H1 (cell line): ENCODE measurements around the gene CORO1A. TPM values are rescaled to one million over a fixed set of nuclear protein-coding genes. Genes with fewer than 3 reads are reported as not detected.

Experiments used
- CTCF ChIA-PET: fragments of 300-600 bp; sonication (Branson Sonifier 250); formaldehyde crosslinking; loops from one replicate; lab custom pipeline; 2021; ENCODE audit not compliant: partially characterized antibody; lab: Charles Lee
- POLR2A ChIA-PET: fragments of 300-600 bp; sonication (Branson Sonifier 250); formaldehyde crosslinking; loops from one replicate; lab custom pipeline; 2021; ENCODE audit warnings: inconsistent platforms; ENCODE audit not compliant: partially characterized antibody; lab: Charles Lee
- DNase-seq, 2 experiments: peaks; one replicate each; pipeline versions ENCODE4 v3.0.0 to v3.0.0-alpha.2; 2010 to 2022; ENCODE audit warnings: low spot score in 2 of 2, low read depth in 1 of 2, mixed read lengths in 1 of 2
- FAIRE-seq: peaks from 2 replicates; lab custom pipeline; 2011; peaks lifted over from hg19 to GRCh38; lab: Jason Lieb, UNC
- H2AFZ ChIP-seq: 2 replicates; pipeline ENCODE4 v1.8.1; 2012; ENCODE audit warnings: low read length, inconsistent platforms
- H2AK5ac ChIP-seq: 2 replicates; pipeline ENCODE4 v1.6.1; 2013; ENCODE audit warnings: low read depth, low read length
- H2BK120ac ChIP-seq: replicated peaks from 2 replicates; pipeline ENCODE3; 2013; ENCODE audit warnings: low read depth, low read length, inconsistent platforms
- H2BK12ac ChIP-seq: 2 replicates; pipeline ENCODE4 v1.6.1; 2013; ENCODE audit warnings: low read depth, low read length
- H2BK15ac ChIP-seq: 2 replicates; pipeline ENCODE4 v1.6.1; 2013; ENCODE audit warnings: low read length
- H2BK20ac ChIP-seq: 2 replicates; pipeline ENCODE4 v1.6.1; 2013; ENCODE audit warnings: low read length
- H2BK5ac ChIP-seq: 2 replicates; pipeline ENCODE4 v1.6.1; 2013; ENCODE audit warnings: low read depth, low read length
- H3K14ac ChIP-seq: 2 replicates; pipeline ENCODE4 v1.6.1; 2013; ENCODE audit warnings: inconsistent platforms; ENCODE audit not compliant: insufficient read length
- H3K18ac ChIP-seq: 2 replicates; pipeline ENCODE4 v1.6.1; 2013; ENCODE audit warnings: low read length; ENCODE audit errors: extremely low read depth
- H3K23ac ChIP-seq: 2 replicates; pipeline ENCODE4 v1.6.1; 2013; ENCODE audit warnings: inconsistent platforms; ENCODE audit not compliant: insufficient read length
- H3K23me2 ChIP-seq: 2 replicates; pipeline ENCODE4 v1.6.1; 2013; ENCODE audit warnings: low read depth, low read length
- H3K27ac ChIP-seq: 2 replicates; pipeline ENCODE4 v1.6.1; 2011; ENCODE audit warnings: low read depth, low read length, inconsistent platforms
- H3K27me3 ChIP-seq, 4 experiments: replicated peaks in 1 of 4; 1 replicate in 1 of 4; 2 replicates in 3 of 4; pipeline versions ENCODE4 v1.6.1 to v1.8.1; 2011 to 2013; ENCODE audit warnings: low read length in 3 of 4, mild to moderate bottlenecking in 3 of 4, inconsistent platforms in 2 of 4, mixed read lengths in 2 of 4, moderate library complexity in 1 of 4; ENCODE audit not compliant: control insufficient read depth in 3 of 4, insufficient read depth in 3 of 4; ENCODE audit errors: extremely low read depth in 1 of 4
- H3K36me3 ChIP-seq, 4 experiments: 2 replicates each; pipeline versions ENCODE4 v1.6.1 to v1.8.1; 2011 to 2013; ENCODE audit warnings: mild to moderate bottlenecking in 4 of 4, low read length in 3 of 4, moderate library complexity in 2 of 4, control low read depth in 1 of 4, inconsistent platforms in 1 of 4; ENCODE audit not compliant: insufficient read depth in 4 of 4, control insufficient read depth in 2 of 4
- H3K4ac ChIP-seq: replicated peaks from 2 replicates; pipeline ENCODE3; 2013; ENCODE audit warnings: low read length, low read depth, mixed read lengths, inconsistent platforms; ENCODE audit not compliant: insufficient read length
- H3K4me1 ChIP-seq, 4 experiments: replicated peaks in 1 of 4; 1 replicate in 1 of 4; 2 replicates in 3 of 4; pipeline versions ENCODE4 v1.6.1 to v1.8.1; 2011 to 2013; ENCODE audit warnings: low read length in 3 of 4, inconsistent platforms in 2 of 4, mixed read lengths in 1 of 4; ENCODE audit not compliant: insufficient read depth in 4 of 4, control insufficient read depth in 3 of 4
- H3K4me2 ChIP-seq, 2 experiments: 2 replicates each; pipeline versions ENCODE4 v1.6.1 to v1.8.1; 2011 to 2013; ENCODE audit warnings: low read depth in 2 of 2, low read length in 2 of 2, control low read depth in 1 of 2, inconsistent platforms in 1 of 2, mild to moderate bottlenecking in 1 of 2; ENCODE audit not compliant: insufficient read depth in 1 of 2
- H3K4me3 ChIP-seq, 4 experiments: fragments of 200-600, 300-600 bp in 1 of 4; sonication (generic), shearing (Covaris generic), sonication (Bioruptor Twin) in 1 of 4; 2 replicates each; pipeline versions ENCODE4 v1.5.1 to v1.8.1; 2011 to 2016; ENCODE audit warnings: low read length in 4 of 4, low read depth in 3 of 4, control low read depth in 2 of 4, inconsistent platforms in 2 of 4, mild to moderate bottlenecking in 2 of 4, mixed read lengths in 1 of 4, moderate library complexity in 1 of 4; ENCODE audit not compliant: insufficient read depth in 2 of 4; ENCODE audit errors: extremely low read depth in 1 of 4
- H3K56ac ChIP-seq: replicated peaks from 2 replicates; pipeline ENCODE3; 2013; ENCODE audit warnings: low read depth, mild to moderate bottlenecking, mixed read lengths, low read length, inconsistent platforms; ENCODE audit not compliant: insufficient read length
- H3K79me1 ChIP-seq: 2 replicates; pipeline ENCODE4 v1.6.1; 2013; ENCODE audit warnings: low read depth, low read length, control low read depth
- H3K79me2 ChIP-seq, 2 experiments: 2 replicates each; pipeline versions ENCODE4 v1.6.1 to v1.8.1; 2012 to 2013; ENCODE audit warnings: low read length in 2 of 2, mild to moderate bottlenecking in 2 of 2, inconsistent platforms in 1 of 2; ENCODE audit not compliant: insufficient read depth in 2 of 2, control insufficient read depth in 1 of 2
- H3K9ac ChIP-seq, 4 experiments: replicated peaks in 1 of 4; 1 replicate in 1 of 4; 2 replicates in 3 of 4; pipeline versions ENCODE4 v1.6.1 to v1.8.1; 2011 to 2013; ENCODE audit warnings: low read depth in 3 of 4, low read length in 3 of 4, control low read depth in 2 of 4, mild to moderate bottlenecking in 2 of 4, moderate library complexity in 2 of 4, inconsistent platforms in 1 of 4; ENCODE audit errors: extremely low read depth in 1 of 4
- H3K9me3 ChIP-seq, 2 experiments: 2 replicates each; pipeline versions ENCODE4 v1.6.1 to v1.8.1; 2012 to 2013; ENCODE audit warnings: mild to moderate bottlenecking in 2 of 2, moderate library complexity in 2 of 2, control low read depth in 1 of 2, inconsistent platforms in 1 of 2, low read depth in 1 of 2, low read length in 1 of 2, mixed read lengths in 1 of 2; ENCODE audit not compliant: insufficient read depth in 2 of 2
- H4K20me1 ChIP-seq, 2 experiments: replicated peaks in 1 of 2; 2 replicates each; pipeline versions ENCODE3 to v1.8.1; 2011 to 2013; ENCODE audit warnings: inconsistent platforms in 2 of 2, low read length in 2 of 2, mild to moderate bottlenecking in 1 of 2; ENCODE audit not compliant: insufficient read depth in 2 of 2, control insufficient read depth in 1 of 2
- H4K5ac ChIP-seq: 2 replicates; pipeline ENCODE4 v1.6.1; 2013; ENCODE audit warnings: low read length, low read depth, mixed read lengths, inconsistent platforms; ENCODE audit not compliant: insufficient read length
- H4K8ac ChIP-seq: 2 replicates; pipeline ENCODE4 v1.8.0; 2013; ENCODE audit warnings: mild to moderate bottlenecking, moderate library complexity, low read length, inconsistent platforms; ENCODE audit not compliant: insufficient read depth; ENCODE audit errors: extremely low read depth
- H4K91ac ChIP-seq: replicated peaks from 2 replicates; pipeline ENCODE3; 2013; ENCODE audit warnings: low read length, mixed read lengths, inconsistent platforms; ENCODE audit not compliant: insufficient read length
- FOSL1 ChIP-seq: IDR thresholded peaks from 2 replicates; pipeline ENCODE4 v1.6.1; 2011; ENCODE audit warnings: mild to moderate bottlenecking, low read depth, low read length, moderate library complexity; ENCODE audit not compliant: insufficient read depth
- NANOG ChIP-seq: IDR thresholded peaks from 2 replicates; pipeline ENCODE4 v1.6.1; 2011; ENCODE audit warnings: low read length, low read depth, mild to moderate bottlenecking, inconsistent platforms; ENCODE audit not compliant: insufficient read depth, poor library complexity, severe bottlenecking
- SP2 ChIP-seq: IDR thresholded peaks from 2 replicates; pipeline ENCODE4 v1.6.1; 2012; ENCODE audit warnings: mild to moderate bottlenecking, low read length, inconsistent platforms
- WGBS, 2 experiments: shearing (Covaris generic) in 1 of 2; methylation state at CpG; one replicate each; pipeline versions ENCODE4 v1.1.6 to v1.1.7; 2013 to 2015; ENCODE audit warnings: low lambda C conversion rate in 2 of 2, mixed read lengths in 2 of 2, inconsistent platforms in 1 of 2, low coverage in 1 of 2, missing lambda C conversion rate in 1 of 2; ENCODE audit not compliant: insufficient replicate concordance in 2 of 2, insufficient coverage in 1 of 2, insufficient read length in 1 of 2; ENCODE audit errors: extremely low coverage in 1 of 2, missing lambda C conversion rate in 1 of 2; 5-methylcytosine and 5-hydroxymethylcytosine counted together
- polyA plus RNA-seq, 7 experiments: library from polyadenylated mRNA; depleted of rRNA in 3 of 7; stranded (reverse) in 5 of 7; unstranded in 2 of 7; fragments of >200 nt in 5 of 7; fragments of 200-250 nt in 2 of 7; gene quantifications; 1 replicate in 5 of 7; 2 replicates in 1 of 7; 4 replicates in 1 of 7; pipeline versions ENCODE4 v1.2.1 to v1.2.3, GENCODE V29; 2011 to 2013; ENCODE audit warnings: missing spikeins in 2 of 7, mixed read lengths in 2 of 7
- total RNA-seq: library from RNA; stranded (reverse); fragmentation: NEBNext Ultra II Directional; extraction: Animal tissue kit (Norgen Biotek cat#: 25700); gene quantifications from 2 replicates; pipeline ENCODE4 v1.2.1, GENCODE V29; 2021
- TF ChIP-seq, protein P1 (sequence below): IDR thresholded peaks from 2 replicates; pipeline ENCODE4 v1.6.1; 2012; ENCODE audit warnings: inconsistent platforms

CORO1A gene
- total and polyA plus RNA-seq, 2 of the 8 experiments (the other 6 are each of a cell fraction or from before 2014, with no cell fraction given), result 10.9 to 11.7 TPM

DNA sequence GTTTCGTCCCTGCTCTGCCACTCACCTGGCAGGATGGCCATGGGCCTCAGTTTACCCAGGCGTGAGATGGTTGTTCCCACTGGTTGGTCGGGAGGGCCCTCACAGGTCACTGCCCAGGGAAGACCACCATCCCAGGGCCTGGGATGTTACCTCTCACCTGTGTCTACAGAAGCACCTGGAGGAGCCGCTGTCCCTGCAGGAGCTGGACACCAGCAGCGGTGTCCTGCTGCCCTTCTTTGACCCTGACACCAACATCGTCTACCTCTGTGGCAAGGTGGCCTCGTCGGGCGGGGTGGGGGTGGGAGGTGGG, 4.1 kb downstream of the CORO1A start:
- Histone ChIP-seq H4K91ac (no peak overlapping the region), H4K5ac (peak overlapping the region; percentile 44), H3K79me1 (no peaks in the 10 kb centered on the region), H3K23me2 (peaks cover 7% of the 10 kb centered on the region; the same call in 1 of the 2 replicates), H3K9ac (no peak overlapping the region), H3K9me3 (no peaks in the 10 kb centered on the region), H2BK120ac (no peak overlapping the region), H3K4ac (no peak overlapping the region), H3K23ac (no peak overlapping the region), H3K18ac (no peak overlapping the region), H3K4me2 (no peak overlapping the region), H2BK20ac (no peak overlapping the region), H4K8ac (no peak overlapping the region), H3K79me2 (no peaks in the 10 kb centered on the region), H2BK5ac (no peak overlapping the region), H3K14ac (no peak overlapping the region), H2BK15ac (no peak overlapping the region), H3K36me3 (no peaks in the 10 kb centered on the region), H3K27ac (no peak overlapping the region), H3K4me1 (peaks cover 0 to 11% (median 4%) of the 10 kb centered on the region in 4 experiments; a peak in 4 of 7 replicates), H2AFZ (no peak overlapping the region), H3K4me3 (no peak overlapping the region), H2BK12ac (no peak overlapping the region), H4K20me1 (peaks cover 7 to 8% of the 10 kb centered on the region in 2 experiments), H3K56ac (no peak overlapping the region), H2AK5ac (no peak overlapping the region), H3K27me3 (peaks cover 0 to 12% (median 5%) of the 10 kb centered on the region in 4 experiments; a peak in 3 of 7 replicates)
- ChIA-PET CTCF (interaction anchor here (0.6 to 4.4 kb wide), 7 partner anchors 12 to 996 kb away, joined by 3 to 21 read pairs (median 4); partner anchors contain the start of gene GDPD3), POLR2A (no interaction called here)
- no peak for DNase-seq
- FAIRE-seq, result no peak
- no peak for TF ChIP-seq FOSL1
- TF ChIP-seq SP2, result no peak
- TF ChIP-seq NANOG, result no peak
- TF ChIP-seq, protein P1, sequence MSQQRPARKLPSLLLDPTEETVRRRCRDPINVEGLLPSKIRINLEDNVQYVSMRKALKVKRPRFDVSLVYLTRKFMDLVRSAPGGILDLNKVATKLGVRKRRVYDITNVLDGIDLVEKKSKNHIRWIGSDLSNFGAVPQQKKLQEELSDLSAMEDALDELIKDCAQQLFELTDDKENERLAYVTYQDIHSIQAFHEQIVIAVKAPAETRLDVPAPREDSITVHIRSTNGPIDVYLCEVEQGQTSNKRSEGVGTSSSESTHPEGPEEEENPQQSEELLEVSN, result no peak
- 88% methylated on average over 9 of the region's 9 CpGs; no CpG with 5 or more reads in 1 of the 2 experiments for WGBS, 2 experiments
